Neural cell (in vitro differentiated cells): ENCODE data around the gene CABYR. TPM values are rescaled to one million over a fixed set of nuclear protein-coding genes. Genes with fewer than 3 reads are reported as not detected.

Experiments
- H2AFZ ChIP-seq: fragments of 200-600, 300-800 bp; sonication (generic), shearing (Covaris generic); 2 replicates; pipeline ENCODE4 v1.6.0; 2014; ENCODE audit warnings: low read depth, mild to moderate bottlenecking, antibody characterized with exemption, low read length, moderate library complexity
- H3F3A ChIP-seq: fragments of 200-600 bp; shearing (Covaris generic); 2 replicates; pipeline ENCODE4 v1.6.1; 2016; ENCODE audit warnings: mild to moderate bottlenecking, moderate library complexity, mixed read lengths, antibody characterized with exemption, low read length; ENCODE audit not compliant: insufficient read depth, poor library complexity, severe bottlenecking
- H3K27ac ChIP-seq: fragments of 200-600, 300-800 bp; sonication (generic), shearing (Covaris generic); 2 replicates; pipeline ENCODE4 v1.5.1; 2014; ENCODE audit warnings: mild to moderate bottlenecking, low read length, moderate library complexity
- H3K27me3 ChIP-seq: fragments of 300-800, 200-600 bp; sonication (generic), shearing (Covaris generic); 2 replicates; pipeline ENCODE4 v1.6.0; 2014; ENCODE audit warnings: mild to moderate bottlenecking, low read depth, low read length, moderate library complexity; ENCODE audit not compliant: insufficient read depth
- H3K36me3 ChIP-seq: fragments of 300-800, 200-600 bp; sonication (generic), shearing (Covaris generic); 2 replicates; pipeline ENCODE4 v1.5.1; 2014; ENCODE audit warnings: mild to moderate bottlenecking, antibody characterized with exemption, low read length, moderate library complexity; ENCODE audit not compliant: insufficient read depth
- H3K4me2 ChIP-seq: fragments of 300-800, 200-600 bp; sonication (generic), shearing (Covaris generic); 2 replicates; pipeline ENCODE4 v1.6.0; 2014; ENCODE audit warnings: mild to moderate bottlenecking, low read length
- H3K4me3 ChIP-seq: fragments of 300-800, 200-600 bp; sonication (generic), shearing (Covaris generic); 2 replicates; pipeline ENCODE4 v1.5.1; 2014; ENCODE audit warnings: mild to moderate bottlenecking, low read length, moderate library complexity
- H3K79me2 ChIP-seq: fragments of 200-600 bp; shearing (Covaris generic); replicated peaks from 2 replicates; pipeline ENCODE4 v1.6.0; 2014; ENCODE audit warnings: mild to moderate bottlenecking, low read length, moderate library complexity; ENCODE audit not compliant: insufficient read depth
- H3K9ac ChIP-seq: fragments of 300-800, 200-600 bp; sonication (generic), shearing (Covaris generic); 2 replicates; pipeline ENCODE4 v1.6.1; 2016; ENCODE audit warnings: mild to moderate bottlenecking, low read length, mixed read lengths
- H3K9me2 ChIP-seq: fragments of 200-600 bp; shearing (Covaris generic); 2 replicates; pipeline ENCODE4 v1.6.1; 2016; ENCODE audit warnings: mild to moderate bottlenecking, low read length, mixed read lengths; ENCODE audit not compliant: insufficient read depth
- H3K9me3 ChIP-seq: fragments of 200-600, 300-800 bp; sonication (generic), shearing (Covaris generic); 2 replicates; pipeline ENCODE4 v1.6.1; 2016; ENCODE audit warnings: mild to moderate bottlenecking, mixed run types, low read length, moderate library complexity, mixed read lengths
- H4K20me1 ChIP-seq: fragments of 200-600 bp; shearing (Covaris generic); 2 replicates; pipeline ENCODE4 v1.6.1; 2016; ENCODE audit warnings: mild to moderate bottlenecking, mixed run types; ENCODE audit not compliant: insufficient read depth
- EP300 ChIP-seq: fragments of 450-650 bp; conservative IDR thresholded peaks from 2 replicates; pipeline ENCODE4 v1.6.1; 2014; ENCODE audit warnings: antibody characterized with exemption, mild to moderate bottlenecking, moderate library complexity; ENCODE audit not compliant: poor library complexity, severe bottlenecking
- EZH2 ChIP-seq: fragments of 200-600, 300-800 bp; shearing (Covaris generic), sonication (generic); IDR thresholded peaks from 2 replicates; pipeline ENCODE4 v1.6.1; 2014; ENCODE audit warnings: antibody characterized with exemption, low read length, borderline replicate concordance, mild to moderate bottlenecking; ENCODE audit not compliant: insufficient read depth, poor library complexity, severe bottlenecking
- MXI1 ChIP-seq: fragments of 450-650 bp; conservative IDR thresholded peaks from 2 replicates; pipeline ENCODE4 v1.6.1; 2014; ENCODE audit warnings: antibody characterized with exemption, mild to moderate bottlenecking; ENCODE audit not compliant: poor library complexity, severe bottlenecking
- POLR2AphosphoS5 ChIP-seq: IDR thresholded peaks from 2 replicates; pipeline ENCODE4 v1.6.1; 2012
- RAD21 ChIP-seq: fragments of 450-650 bp; conservative IDR thresholded peaks from 2 replicates; pipeline ENCODE4 v1.6.1; 2014; ENCODE audit warnings: antibody characterized with exemption, mild to moderate bottlenecking, moderate library complexity
- SMC3 ChIP-seq: fragments of 450-650 bp; conservative IDR thresholded peaks from 2 replicates; pipeline ENCODE4 v1.6.1; 2014; ENCODE audit warnings: antibody characterized with exemption, mild to moderate bottlenecking, moderate library complexity; ENCODE audit not compliant: poor library complexity
- TAF1 ChIP-seq: IDR thresholded peaks from 2 replicates; pipeline ENCODE4 v1.6.1; 2012; ENCODE audit warnings: low read depth
- polyA plus RNA-seq: library from polyadenylated mRNA; depleted of rRNA; stranded (reverse); fragments of >200 nt; gene quantifications from 2 replicates; pipeline ENCODE4 v1.2.3, GENCODE V29; 2014
- TF ChIP-seq, protein P1 (sequence below): IDR thresholded peaks from 2 replicates; pipeline ENCODE4 v1.6.1; 2012; ENCODE audit warnings: borderline replicate concordance
- TF ChIP-seq, protein P2 (sequence below): fragments of 450-650 bp; IDR thresholded peaks from 2 replicates; pipeline ENCODE4 v1.5.1; 2014; ENCODE audit warnings: antibody characterized with exemption, mild to moderate bottlenecking, moderate library complexity; ENCODE audit not compliant: poor library complexity, severe bottlenecking

Gene CABYR
- polyA plus RNA-seq, 1 donor from 2014 or later = 6.9 TPM

DNA sequence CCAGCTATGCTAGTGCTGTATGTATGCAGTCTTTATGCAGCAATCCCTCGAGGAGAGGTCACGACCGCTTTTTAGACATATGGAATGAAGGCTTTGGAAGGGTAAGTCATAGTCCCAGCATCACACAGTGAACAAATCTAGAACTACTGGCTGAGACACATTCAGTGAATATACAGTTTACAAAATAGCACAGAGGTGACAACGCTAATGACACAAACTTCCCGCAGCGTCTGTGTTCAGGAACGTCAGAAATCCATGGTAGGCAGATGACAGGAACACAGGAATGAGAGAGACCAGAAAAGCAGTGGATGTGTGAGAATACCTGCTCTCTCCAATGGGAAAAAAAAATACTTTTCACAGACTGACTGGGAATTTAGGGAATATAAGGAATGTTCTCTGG lies 29.6 kb downstream of the CABYR start:
- Histone ChIP-seq H3K9ac (no peak overlapping the region), H3K27me3 (no peaks in the 10 kb centered on the region), H2AFZ (no peak overlapping the region), H3K9me2 (no peaks in the 10 kb centered on the region), H3K36me3 (no peaks in the 10 kb centered on the region), H3K79me2 (no peaks in the 10 kb centered on the region), H3F3A (no peaks in the 10 kb centered on the region), H3K27ac (no peak overlapping the region), H3K4me3 (no peak overlapping the region), H4K20me1 (no peaks in the 10 kb centered on the region), H3K4me2 (no peak overlapping the region), H3K9me3 (no peaks in the 10 kb centered on the region)
- TF ChIP-seq, protein P1, sequence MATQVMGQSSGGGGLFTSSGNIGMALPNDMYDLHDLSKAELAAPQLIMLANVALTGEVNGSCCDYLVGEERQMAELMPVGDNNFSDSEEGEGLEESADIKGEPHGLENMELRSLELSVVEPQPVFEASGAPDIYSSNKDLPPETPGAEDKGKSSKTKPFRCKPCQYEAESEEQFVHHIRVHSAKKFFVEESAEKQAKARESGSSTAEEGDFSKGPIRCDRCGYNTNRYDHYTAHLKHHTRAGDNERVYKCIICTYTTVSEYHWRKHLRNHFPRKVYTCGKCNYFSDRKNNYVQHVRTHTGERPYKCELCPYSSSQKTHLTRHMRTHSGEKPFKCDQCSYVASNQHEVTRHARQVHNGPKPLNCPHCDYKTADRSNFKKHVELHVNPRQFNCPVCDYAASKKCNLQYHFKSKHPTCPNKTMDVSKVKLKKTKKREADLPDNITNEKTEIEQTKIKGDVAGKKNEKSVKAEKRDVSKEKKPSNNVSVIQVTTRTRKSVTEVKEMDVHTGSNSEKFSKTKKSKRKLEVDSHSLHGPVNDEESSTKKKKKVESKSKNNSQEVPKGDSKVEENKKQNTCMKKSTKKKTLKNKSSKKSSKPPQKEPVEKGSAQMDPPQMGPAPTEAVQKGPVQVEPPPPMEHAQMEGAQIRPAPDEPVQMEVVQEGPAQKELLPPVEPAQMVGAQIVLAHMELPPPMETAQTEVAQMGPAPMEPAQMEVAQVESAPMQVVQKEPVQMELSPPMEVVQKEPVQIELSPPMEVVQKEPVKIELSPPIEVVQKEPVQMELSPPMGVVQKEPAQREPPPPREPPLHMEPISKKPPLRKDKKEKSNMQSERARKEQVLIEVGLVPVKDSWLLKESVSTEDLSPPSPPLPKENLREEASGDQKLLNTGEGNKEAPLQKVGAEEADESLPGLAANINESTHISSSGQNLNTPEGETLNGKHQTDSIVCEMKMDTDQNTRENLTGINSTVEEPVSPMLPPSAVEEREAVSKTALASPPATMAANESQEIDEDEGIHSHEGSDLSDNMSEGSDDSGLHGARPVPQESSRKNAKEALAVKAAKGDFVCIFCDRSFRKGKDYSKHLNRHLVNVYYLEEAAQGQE = no peak
- TF ChIP-seq RAD21 = no peak
- no peak for TF ChIP-seq EZH2
- TF ChIP-seq SMC3 = no peak
- no peak for TF ChIP-seq TAF1
- TF ChIP-seq POLR2AphosphoS5 = no peak
- no peak for TF ChIP-seq MXI1
- no peak for TF ChIP-seq EP300
- TF ChIP-seq, protein P2, sequence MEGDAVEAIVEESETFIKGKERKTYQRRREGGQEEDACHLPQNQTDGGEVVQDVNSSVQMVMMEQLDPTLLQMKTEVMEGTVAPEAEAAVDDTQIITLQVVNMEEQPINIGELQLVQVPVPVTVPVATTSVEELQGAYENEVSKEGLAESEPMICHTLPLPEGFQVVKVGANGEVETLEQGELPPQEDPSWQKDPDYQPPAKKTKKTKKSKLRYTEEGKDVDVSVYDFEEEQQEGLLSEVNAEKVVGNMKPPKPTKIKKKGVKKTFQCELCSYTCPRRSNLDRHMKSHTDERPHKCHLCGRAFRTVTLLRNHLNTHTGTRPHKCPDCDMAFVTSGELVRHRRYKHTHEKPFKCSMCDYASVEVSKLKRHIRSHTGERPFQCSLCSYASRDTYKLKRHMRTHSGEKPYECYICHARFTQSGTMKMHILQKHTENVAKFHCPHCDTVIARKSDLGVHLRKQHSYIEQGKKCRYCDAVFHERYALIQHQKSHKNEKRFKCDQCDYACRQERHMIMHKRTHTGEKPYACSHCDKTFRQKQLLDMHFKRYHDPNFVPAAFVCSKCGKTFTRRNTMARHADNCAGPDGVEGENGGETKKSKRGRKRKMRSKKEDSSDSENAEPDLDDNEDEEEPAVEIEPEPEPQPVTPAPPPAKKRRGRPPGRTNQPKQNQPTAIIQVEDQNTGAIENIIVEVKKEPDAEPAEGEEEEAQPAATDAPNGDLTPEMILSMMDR = no peak

DNA sequence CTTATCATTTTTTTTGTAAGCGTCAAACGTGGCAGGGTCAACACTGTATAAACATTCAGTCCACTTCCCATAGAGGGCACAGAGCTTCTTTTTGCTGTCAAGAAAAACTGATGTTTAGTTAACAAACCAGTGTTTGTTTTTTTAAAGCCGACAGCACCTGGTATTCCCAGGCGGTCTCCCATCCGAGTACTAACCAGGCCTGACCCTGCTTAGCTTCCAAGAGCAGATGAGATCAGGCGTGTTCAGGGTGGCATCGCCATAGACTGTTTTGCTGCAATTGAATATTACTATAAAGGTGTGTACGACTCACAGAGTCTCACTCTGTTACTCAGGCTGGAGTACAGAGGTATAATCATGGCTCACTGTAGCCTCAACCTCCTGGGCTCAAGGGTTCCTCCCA lies 31.5 kb downstream of the CABYR start:
- H3K79me2 ChIP-seq = no peaks in the 10 kb centered on the region
- no peaks in the 10 kb centered on the region for H3K9me3 ChIP-seq
- H3K9ac ChIP-seq = no peak overlapping the region
- H2AFZ ChIP-seq = no peak overlapping the region
- no peaks in the 10 kb centered on the region for H3F3A ChIP-seq
- no peaks in the 10 kb centered on the region for H3K9me2 ChIP-seq
- H3K4me2 ChIP-seq = no peak overlapping the region
- H3K36me3 ChIP-seq = no peaks in the 10 kb centered on the region
- H3K27me3 ChIP-seq = no peaks in the 10 kb centered on the region
- no peak overlapping the region for H3K4me3 ChIP-seq
- TF ChIP-seq, protein P1 = no peak
- TF ChIP-seq MXI1 (no peak), EP300 (no peak), SMC3 (no peak), TAF1 (no peak), POLR2AphosphoS5 (no peak), EZH2 (no peak)
- TF ChIP-seq, protein P2 = no peak
- H3K27ac ChIP-seq = no peak overlapping the region
- no peaks in the 10 kb centered on the region for H4K20me1 ChIP-seq
